Stomach (tissue), 4 donors: ENCODE results near the gene BNC2.

Source experiments
- EP300 ChIP-seq: sonication (generic); formaldehyde crosslinking; IDR thresholded peaks from one replicate; pipeline ENCODE4 v1.6.1; 2017; ENCODE audit warnings: antibody characterized with exemption
- POLR2A ChIP-seq, 4 donors: fragments of 450-650 bp; IDR thresholded peaks; one replicate each; pipeline ENCODE4 v1.6.1; 2016; ENCODE audit warnings: antibody characterized with exemption in 4 of 4, control low read depth in 2 of 4, mild to moderate bottlenecking in 1 of 4, moderate library complexity in 1 of 4
- POLR2AphosphoS5 ChIP-seq, 3 donors: sonication (generic); formaldehyde crosslinking; IDR thresholded peaks; one replicate each; pipeline ENCODE4 v1.6.1; 2016; ENCODE audit warnings: antibody characterized with exemption in 3 of 3
- TF ChIP-seq, protein P1 (sequence below), 7 experiments: fragments of 450-650 bp in 4 of 7; fragments of 200-600 bp in 3 of 7; sonication (generic) in 3 of 7; IDR thresholded peaks; one replicate each; pipeline ENCODE4 v1.5.1; 2016 to 2019; ENCODE audit warnings: antibody characterized with exemption in 7 of 7, control low read depth in 2 of 7, mild to moderate bottlenecking in 1 of 7

DNA sequence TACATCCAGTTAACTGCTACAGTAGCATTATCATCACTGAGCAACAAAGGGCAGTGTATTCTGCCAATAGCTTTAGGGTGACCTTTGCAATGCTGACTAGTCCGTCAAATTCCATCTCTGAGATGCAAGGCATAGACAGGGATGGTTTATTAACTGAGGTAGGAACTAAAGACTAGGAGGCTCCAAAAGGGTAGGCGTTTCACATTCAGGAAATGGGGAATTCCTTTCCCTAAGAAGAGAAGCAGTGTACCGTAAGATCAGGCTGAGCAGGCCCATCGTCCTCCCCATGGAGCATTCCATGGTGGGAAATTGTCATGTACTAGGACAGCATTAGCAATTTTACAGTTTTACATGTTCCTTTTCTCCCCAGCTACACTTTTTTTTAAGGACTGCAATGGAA is 157.7 kb downstream of the BNC2 start:
- TF ChIP-seq EP300 (no peak), POLR2A (IDR thresholded peaks at IDR 0.05) (no peak), POLR2AphosphoS5 (IDR thresholded peaks at IDR 0.05) (no peak)
- TF ChIP-seq, protein P1, sequence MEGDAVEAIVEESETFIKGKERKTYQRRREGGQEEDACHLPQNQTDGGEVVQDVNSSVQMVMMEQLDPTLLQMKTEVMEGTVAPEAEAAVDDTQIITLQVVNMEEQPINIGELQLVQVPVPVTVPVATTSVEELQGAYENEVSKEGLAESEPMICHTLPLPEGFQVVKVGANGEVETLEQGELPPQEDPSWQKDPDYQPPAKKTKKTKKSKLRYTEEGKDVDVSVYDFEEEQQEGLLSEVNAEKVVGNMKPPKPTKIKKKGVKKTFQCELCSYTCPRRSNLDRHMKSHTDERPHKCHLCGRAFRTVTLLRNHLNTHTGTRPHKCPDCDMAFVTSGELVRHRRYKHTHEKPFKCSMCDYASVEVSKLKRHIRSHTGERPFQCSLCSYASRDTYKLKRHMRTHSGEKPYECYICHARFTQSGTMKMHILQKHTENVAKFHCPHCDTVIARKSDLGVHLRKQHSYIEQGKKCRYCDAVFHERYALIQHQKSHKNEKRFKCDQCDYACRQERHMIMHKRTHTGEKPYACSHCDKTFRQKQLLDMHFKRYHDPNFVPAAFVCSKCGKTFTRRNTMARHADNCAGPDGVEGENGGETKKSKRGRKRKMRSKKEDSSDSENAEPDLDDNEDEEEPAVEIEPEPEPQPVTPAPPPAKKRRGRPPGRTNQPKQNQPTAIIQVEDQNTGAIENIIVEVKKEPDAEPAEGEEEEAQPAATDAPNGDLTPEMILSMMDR (IDR thresholded peaks at IDR 0.05) = no peak
